Esophagus mucosa (tissue), 1 donor: ENCODE measurements around the gene PRR5. TPM values are rescaled to one million over a fixed set of nuclear protein-coding genes. Genes with fewer than 3 reads are reported as not detected.
A peak's percentile ranks its signal among the peaks of the same experiment; 100 is the strongest.
"Not testable (repeated sequence)": the region's sequence is repeated elsewhere in the genome, so short reads cannot be mapped to it uniquely, and the experiment has no call there.

Experiments
- ATAC-seq: fragments of 200-7000 bp; cut with Tn5 transposase; one replicate; pipeline ENCODE4 v1.9.1; 2020
- total RNA-seq: library from RNA; stranded (reverse); gene quantifications from one replicate; pipeline ENCODE4 v1.2.4, GENCODE V29; 2023
- donor health status: DM: yes; HTN: yes; CAD: no.

PRR5 gene, protein sequence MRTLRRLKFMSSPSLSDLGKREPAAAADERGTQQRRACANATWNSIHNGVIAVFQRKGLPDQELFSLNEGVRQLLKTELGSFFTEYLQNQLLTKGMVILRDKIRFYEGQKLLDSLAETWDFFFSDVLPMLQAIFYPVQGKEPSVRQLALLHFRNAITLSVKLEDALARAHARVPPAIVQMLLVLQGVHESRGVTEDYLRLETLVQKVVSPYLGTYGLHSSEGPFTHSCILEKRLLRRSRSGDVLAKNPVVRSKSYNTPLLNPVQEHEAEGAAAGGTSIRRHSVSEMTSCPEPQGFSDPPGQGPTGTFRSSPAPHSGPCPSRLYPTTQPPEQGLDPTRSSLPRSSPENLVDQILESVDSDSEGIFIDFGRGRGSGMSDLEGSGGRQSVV
- 11.1 TPM for total RNA-seq

DNA sequence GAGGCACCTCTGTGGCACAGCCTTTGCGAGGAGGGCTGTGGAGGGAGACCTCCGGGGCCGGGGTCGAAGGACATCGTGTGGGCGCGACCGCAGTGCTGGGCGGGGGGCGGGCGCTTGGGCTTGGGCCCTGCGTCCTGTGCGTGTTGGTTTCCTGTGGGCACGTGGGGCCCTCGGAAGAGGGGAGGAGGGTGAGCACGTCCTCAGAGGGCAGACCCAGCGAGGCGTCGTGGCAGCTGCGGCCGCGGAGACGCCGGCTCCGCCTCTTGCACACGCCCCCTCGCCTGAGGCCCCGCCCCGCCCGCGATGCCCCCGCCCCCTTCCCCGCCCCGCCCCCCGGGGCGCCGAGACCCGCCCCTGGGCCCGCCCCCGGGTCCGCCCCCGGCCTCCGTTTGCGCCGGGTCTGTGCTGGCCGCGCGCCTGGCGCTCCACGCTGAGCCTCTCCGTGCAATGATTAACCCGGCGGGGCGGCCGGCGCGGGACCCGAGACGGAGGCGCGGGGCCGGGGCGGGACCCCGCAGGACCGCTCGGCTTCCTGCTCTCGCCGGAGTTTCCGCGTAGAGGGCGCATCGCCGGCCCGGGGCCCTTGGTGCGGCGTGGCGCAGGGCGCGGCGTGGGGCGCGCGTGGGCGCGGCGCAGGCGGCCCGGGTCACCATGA is at the start of gene PRR5:
Gene PRR5 (plus strand): TSS at position 381 of the 655 bp plus-strand sequence. CDS start 271 bp downstream, at position 652.
- peak; percentile 82 for ATAC-seq

DNA sequence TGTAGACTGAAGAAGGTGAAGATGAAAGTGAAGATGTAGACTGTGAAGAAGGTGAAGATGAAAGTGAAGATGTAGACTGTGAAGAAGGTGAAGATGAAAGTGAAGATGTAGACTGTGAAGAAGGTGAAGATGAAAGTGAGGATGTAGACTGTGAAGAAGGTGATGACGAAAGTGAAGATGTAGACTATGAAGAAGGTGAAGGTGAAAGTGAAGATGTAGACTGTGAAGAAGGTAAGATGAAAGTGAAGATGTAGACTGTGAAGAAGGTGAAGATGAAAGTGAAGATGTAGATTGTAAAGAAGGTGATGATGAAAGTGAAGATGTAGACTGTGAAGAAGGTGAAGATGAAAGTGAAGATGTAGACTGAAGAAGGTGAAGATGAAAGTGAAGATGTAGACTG is 49.1 kb upstream of the PRR5 start:
- ATAC-seq: not testable (repeated sequence)

DNA sequence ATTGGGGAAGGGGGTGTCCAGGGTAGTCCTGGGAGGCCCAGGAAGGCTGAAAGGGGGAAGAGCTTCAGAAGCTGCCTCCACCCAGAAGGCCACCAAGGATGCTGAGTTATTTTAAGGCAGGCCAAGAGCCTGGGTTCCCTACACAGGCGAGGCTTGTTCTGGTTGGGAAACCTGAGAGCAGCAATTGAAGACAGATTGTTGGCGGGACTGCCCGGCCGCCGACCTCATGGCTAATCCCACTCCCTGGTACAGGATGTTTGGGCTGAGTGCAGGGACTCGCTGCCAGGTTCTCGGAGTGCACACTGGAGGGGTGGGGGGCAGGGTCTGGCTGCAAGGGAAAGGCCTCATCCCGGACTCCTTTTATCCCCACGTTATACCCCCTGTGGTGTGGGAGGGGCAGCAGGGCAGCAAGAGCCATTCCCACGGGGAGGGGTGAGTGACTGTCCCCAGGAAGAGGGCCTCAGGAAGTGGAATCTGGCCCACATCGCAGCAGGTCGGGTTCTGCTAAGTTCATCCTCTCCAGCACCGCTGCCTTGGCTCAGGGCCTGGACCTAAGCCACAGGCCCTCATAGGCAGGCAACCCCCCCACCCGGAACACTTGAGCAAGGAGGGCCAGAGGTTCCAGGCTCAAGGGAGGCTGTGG is 43.6 kb upstream of the PRR5 start:
- peak; percentile 28 for ATAC-seq

DNA sequence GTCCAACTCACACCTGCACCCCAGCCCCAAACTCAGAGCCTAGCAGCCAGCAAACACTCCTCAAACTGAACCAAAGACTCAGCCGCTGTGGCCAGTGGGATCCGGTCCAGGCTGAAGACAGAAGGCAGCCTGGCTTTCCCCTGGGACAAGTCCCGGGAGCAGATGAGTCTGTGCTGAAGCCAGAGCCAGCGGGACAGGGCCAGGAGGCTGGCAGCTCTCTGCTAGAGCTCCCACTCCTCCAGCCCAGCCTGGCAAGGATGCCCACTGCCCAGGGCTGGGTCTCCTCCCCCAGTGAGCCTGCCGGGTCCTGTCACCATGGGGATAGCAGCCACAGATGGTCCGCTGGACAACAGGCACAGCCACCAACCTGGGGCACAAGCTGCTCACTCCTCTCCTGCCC is 42.9 kb upstream of the PRR5 start:
- peak; percentile 19 for ATAC-seq

DNA sequence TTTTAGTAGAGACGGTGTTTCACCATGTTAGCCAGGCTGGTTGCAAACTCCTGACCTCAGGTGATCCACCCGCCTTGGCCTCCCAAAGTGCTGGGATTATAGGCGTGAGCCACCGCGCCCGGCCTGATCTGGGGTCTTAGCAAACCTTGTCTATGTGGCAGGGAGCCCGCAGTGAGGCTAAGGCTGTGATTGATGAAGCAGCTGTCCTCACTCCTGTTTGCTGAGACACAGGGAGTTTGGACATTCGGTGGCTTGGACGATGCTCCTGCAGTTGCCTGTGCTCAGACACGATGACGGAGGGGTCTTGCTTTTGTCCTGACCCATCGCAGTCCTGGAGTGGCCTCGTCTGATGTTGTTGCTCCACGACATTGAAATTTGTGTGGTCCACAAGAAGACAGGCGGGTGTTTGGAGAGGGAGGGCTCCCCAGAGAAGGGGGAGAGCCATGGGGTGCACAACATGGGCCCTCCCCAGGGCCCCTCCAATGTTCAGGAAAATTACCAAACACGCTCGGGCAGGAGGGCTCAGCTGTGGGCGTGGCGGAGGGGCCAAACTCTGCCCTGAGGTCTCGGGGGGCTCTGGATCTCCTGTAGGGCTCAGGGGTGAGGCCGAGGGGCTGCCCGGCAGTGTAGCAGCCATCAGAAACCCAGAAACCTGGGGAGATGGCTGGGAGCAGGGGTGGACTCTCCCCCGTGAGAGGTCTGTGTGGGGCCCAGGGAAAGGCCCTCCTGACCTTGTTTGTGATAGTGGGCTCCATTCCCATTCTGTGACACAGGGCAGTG is 41.8 kb upstream of the PRR5 start:
- ATAC-seq: no peak

DNA sequence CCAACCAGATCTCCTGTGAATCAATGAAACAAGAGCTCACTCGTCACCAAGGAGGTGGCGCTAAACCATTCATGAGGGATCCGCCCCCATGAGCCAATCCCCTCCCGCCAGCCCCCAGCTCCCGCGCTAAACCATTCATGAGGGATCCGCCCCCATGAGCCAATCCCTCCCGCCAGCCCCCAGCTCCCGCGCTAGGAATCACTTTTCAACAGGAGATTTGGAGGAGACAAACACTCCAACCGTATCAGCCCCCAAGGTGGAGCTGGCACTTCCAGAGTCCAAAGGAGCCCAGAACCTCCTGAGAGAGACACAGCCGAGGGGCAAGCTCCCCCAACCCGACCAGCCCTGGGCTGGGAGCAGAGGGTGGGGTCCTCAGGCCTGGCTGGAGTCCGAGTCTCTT is 40.9 kb upstream of the PRR5 start:
- ATAC-seq: no peak

DNA sequence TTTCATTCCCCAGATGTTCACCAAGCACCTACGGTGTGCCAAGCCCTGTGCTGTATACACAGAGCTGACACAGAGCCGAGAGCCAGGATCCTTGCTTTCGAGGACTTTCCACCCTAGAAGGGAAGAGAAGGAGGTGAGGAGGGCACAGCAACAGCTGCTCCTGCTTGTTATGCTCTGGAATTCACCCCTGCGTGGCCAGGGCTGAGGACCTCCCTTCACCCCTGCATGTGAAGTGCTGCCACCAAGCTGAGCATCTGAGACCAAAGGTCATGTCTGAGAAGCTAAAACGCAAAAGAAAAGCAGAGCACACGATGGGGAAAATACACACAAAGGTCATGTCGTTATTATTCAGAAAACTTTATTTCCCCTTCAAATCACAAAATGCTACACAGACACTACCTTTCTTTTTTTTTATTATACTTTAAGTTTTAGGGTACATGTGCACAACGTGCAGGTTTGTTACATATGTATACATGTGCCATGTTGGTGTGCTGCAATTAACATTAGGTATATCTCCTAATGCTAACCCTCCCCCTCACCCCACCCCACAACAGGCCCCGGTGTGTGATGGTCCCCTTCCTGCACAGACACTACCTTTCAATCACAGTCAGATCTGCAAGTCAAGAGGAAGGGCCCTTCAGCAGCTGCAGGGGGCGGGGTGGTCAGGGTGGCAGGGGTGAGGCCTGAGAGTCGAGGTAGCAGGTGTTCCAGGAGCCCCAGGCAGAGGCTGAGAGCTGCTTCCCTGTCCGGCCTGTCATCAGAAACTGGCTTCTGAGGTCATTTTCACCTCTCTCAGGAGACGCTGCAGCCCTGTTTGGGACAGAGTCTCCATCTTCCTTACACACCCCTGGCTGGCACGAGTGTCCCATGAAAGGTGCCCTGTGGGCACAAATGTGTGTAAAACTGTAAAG is 40.1 kb upstream of the PRR5 start:
- ATAC-seq: no peak

DNA sequence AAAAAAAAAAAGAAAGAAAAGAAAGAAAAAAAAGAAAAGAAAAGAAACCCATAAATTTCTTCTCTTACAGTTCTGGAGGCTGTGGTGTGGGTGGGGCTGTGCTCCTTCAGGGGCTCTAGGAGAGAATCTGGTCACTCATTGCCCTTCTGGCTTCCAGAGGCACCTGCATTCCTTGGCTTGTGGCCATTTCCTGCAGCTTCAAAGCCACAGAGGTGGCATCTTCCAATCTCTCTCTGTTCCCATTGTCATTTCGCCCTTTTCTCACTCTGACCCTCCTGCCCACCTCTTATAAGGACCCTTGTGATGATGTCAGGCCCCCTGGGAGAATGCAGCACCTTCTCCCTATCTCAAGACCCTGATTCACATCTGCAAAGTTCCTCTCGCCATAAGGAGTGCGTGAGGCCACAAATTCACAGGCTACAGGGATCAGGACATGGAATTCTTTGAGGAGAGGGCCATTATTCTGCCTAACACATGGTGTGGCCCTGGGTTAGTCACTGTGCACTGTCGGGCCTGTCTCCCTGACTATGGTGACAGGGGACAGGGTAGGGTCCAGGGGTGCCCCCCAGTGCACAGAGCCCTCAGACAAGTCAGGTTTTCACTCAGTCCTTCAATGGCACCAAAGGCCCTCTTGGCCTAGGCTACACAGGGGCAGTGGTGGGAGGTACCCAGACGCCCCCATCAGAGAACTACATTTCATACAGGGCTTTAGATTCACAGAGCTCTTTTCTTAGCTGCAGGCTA is 38.6 kb upstream of the PRR5 start:
- ATAC-seq: no peak

DNA sequence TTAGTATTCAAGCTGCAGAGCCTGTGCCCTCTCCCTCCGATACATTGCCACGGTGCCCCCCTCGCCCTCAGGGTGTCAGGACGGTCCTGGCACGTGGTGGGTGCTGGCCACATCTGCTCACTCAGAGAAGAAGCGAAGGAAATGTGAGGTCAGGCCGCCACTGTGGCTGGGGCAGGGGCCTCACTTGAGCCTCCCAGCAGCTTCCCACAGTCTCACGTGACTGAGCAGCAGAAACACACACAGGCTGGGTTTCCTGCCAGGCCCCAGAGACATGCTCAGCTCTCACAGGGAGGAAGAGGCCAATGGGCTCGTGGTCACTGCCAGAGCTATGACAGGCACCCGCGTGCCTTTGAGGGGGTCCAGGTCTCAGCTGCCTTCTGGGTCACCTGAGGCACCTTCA is 37.9 kb upstream of the PRR5 start:
- ATAC-seq: peak; percentile 20

DNA sequence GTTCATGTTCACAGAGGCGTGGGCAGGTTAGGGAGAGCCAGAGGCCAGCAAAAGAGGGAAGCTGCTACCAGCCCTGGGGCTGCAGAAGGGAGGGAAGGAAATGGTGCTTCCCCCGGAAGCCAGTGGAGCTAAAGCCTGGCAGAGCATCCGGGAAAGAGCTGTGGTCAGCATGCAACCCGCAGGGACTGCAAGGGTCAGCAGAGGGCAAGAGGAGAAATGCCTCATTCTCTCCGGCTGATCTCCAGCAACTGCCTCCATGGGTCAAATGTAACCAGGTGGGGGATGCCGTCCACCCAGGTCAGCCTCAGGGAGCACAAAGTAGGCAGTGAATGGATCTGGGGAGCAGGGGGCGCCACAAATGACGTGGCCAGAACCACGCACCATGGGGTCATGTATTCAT is 36.9 kb upstream of the PRR5 start:
- ATAC-seq: no peak

DNA sequence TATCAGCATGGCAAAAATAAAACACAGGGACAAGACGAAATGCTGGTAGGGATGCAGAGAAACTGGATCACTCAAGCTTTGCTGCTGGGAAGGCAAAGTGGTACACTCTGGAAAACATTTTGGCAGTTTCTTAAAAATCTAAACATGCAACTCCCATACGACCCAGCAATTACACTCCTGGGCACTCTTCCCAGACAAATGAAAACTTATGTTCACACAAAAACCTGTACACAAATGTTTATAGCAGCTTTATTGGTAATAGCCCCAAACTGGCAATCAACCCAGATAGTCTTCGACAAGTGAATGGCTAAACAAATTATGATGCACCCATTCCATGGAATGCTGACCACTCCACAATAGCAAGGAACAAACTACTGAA is 35.8 kb upstream of the PRR5 start:
- ATAC-seq: no peak

DNA sequence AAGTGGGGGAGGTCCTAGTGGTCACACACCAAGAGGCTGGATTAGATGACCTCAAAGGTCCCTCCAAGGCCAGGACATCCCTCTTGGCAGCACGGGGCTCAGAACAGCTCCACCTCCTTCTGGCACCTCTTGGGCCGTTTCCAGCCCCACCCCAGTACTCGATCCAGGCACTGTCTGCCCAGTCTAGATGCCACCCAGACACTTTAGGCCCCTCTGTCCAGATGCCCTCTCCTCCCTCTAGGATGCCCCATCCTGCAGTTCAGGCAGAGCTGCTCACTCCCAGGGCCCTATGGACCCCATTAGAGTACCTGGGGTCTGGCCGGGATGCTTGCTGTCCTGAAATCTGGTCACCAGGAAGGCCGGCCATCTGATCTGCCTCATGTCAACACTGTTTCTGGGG is 34.7 kb upstream of the PRR5 start:
- ATAC-seq: no peak

DNA sequence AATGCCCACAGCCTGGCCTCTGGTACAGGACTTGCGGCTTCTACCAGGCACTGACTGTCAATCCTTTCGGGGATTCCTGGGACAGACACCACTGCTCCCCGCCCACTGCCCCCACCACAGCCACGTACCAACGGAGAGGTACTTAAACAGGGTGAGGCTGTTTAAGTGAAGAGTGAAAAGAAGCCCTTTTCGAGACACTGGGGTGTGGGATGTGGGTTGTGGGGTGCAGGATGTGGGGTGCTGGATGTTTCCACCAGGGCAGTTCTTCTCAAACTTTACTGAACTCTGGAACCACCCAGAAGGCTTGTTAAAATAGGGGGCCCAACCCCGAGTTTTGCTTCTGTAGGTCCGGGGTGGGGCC is 34.2 kb upstream of the PRR5 start:
- no peak for ATAC-seq

DNA sequence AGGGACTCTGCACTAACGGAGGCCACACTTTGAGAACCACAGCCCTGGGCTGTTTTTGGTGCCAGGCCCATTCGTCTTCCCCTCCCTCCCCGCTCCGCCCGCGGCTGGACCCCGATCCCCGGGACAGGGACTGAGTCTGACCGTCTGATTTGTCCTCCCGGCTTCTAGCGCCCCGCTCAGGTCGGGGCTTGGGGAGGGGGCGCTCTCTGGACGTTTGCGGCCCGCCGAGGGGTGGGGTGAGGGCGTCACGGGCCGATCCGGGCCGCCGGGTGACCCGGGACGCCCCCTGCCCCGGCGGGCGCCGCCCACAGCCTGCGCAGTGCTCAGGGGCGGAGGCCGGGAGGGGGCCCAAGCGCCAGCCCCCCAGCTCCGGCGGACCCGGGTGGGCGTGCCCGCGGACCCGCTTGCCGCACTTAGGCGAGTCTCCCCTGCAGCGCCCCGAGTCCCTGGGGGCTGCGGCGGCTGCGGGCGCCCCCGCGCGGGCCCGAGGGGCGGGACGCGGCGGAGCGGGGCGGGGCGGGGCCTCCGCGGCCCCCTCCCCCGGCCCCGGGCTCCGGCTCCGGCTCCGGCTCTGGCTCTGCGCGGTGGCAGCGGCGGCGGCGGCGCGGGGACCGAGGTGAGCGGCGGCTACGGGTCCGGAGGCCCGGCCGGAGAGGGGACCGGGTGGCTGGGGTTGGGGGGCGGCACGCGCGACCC is 33.7 kb upstream of the PRR5 start:
- no peak for ATAC-seq

DNA sequence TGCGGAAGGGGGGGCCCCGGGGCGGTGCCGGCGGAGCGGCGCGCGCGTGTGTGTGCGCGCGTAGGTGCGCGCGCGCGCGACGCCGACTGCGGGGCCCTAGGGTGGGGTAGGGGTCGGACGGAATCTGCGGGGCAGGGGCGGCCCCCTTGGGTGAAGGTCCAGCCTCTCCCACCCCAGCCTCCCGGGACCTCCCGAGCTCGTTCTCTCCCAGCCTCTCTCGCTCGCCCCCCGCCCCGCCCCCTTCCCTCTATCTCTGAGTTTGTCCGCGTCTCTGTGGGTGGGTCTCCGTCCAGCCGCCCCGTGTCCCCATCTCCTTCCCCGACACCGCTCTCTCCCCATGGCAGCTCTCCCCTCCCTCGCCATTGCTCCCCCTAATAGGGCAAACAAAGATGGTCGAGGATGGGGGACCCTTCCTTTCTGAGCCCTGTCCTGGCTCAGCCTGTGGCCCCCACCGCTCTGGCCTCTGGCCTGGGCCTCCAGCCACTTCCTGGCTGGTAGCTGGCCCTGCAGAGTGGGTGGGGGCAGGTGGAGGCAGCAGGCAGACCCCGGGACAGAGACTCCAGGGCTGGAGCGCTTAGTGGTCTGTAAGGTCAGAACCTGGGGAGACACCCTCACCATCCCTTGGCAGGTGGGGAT is 33.0 kb upstream of the PRR5 start:
- peak; percentile 2 for ATAC-seq

DNA sequence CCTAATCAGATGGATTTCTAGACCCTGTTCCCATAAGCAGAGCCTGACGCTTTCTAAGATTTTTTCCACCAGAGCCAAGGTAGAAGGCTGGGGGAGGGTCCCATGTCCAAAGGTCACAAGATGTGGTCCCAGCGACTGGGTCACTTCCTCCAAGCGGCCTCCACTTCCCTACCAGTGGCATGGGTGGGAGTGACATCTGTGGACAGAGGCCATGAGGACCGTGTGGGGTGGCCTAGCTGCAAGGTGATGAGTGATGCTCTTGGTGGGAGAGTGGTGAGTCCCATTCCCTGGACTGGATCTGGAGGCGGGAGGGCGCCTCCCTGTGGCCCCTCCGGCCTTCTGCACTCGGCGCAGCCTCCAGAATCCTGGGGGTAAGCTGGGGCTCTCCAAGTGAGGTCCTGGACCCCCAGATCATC is 32.4 kb upstream of the PRR5 start:
- ATAC-seq: no peak

DNA sequence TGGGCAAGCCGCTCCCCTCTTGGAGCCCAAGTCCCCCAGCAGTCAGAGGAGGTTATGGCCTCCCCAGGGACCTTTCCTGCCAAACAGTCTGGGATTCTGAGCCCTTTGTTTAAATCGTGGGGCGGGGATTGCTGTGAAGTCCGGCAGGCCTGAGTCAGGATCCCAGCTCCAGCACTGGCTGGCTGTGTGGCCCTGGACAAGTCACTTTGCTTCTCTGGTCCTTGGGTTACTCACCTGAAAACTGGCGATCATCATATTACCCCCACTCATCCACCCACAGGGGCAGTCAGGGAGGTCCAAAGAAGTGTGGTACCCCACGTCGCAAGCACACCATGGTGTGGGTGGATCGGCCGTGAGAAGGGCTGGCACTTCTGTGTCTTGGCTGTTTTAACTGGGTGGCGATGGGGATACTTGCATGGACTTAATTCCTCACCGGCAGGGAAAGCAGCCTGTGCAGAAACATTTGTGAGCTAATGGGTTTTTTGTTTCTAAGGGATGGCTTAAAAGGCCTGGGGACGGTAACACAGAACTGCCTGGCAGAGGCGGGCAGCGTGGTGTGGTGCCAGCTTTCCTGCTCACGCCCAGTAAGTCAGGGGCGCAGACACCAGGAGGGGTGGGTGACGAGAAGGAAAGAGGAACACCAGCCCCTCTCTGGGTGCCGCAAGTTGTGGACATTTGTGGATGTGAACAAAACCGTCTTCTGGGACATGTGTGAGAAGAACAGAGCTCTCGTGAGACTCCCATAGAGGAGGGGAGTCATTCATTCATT is 31.6 kb upstream of the PRR5 start:
- no peak for ATAC-seq

DNA sequence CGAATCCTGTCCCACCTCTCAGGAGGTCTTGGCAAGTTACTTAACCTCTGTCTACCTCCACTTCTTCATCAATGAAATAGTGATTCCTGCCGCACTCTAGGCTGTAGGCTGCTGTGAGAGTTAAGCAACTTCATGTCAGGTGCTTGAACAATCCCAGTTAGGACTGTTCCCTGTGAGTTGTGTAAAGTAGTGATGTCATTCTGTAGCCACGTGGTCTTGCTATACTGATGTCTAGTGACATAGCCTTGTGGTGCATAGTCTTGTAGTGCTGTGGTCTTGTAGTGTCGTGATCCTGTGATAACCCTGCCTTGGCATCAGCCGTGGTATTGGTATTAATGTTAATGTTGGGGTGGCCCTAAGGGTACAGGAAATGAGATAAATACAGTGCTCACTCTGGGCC is 30.3 kb upstream of the PRR5 start:
- ATAC-seq: peak; percentile 69

DNA sequence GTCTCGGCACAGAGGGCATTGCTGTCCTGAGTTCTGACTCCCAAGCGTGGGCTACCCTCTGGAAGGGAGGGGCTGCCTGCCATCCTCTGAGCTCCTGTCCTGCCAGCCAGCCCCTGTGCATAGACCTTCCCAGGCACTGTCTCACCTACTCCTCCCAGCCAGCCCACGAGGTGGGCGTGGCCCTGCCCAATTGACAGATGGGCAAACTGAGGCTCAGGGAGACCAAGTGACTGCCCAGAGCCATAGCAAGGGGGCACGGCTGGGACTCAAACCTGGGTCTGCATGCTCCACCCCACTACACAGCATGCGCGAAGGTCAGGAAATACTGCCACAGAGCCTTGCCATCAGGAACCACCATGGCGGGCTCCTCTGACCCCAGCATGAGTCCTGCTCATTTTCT is 29.4 kb upstream of the PRR5 start:
- no peak for ATAC-seq
